Umbilical cord (tissue), 2 donors: Measurements from ENCODE around the gene BRPF3. TPM values are rescaled to one million over a fixed set of nuclear protein-coding genes. Genes with fewer than 3 reads are reported as not detected.

ENCODE experiments used
- DNase-seq: peaks from one replicate; pipeline ENCODE4 v3.0.0-alpha.2; 2015; ENCODE audit warnings: low spot score
- total RNA-seq: library from RNA; depleted of rRNA; stranded (reverse); fragments of >200 nt; gene quantifications from one replicate; pipeline ENCODE4 v1.2.3, GENCODE V29; 2014; ENCODE audit warnings: low replicate concordance; ENCODE audit not compliant: insufficient read depth

The BRPF3 gene
- total RNA-seq, 1 donor from 2014 or later = 9.4 TPM

- no peak for DNase-seq
These were observed 32.7 kb downstream of the BRPF3 start for GRCh38 chr6:36229223-36229622.

GRCh38 chr6:36230371-36230770 lies 33.8 kb downstream of the BRPF3 start:
- DNase-seq = no peak

- DNase-seq = no peak
These were observed 35.6 kb downstream of the BRPF3 start for GRCh38 chr6:36232172-36232571.

- no peak for DNase-seq
These were observed 38.8 kb downstream of the BRPF3 start for GRCh38 chr6:36235309-36235708.

- no peak for DNase-seq
These were observed 39.3 kb downstream of the BRPF3 start for GRCh38 chr6:36235862-36236261.

- no peak for DNase-seq
These were observed 43.2 kb downstream of the BRPF3 start for GRCh38 chr6:36239774-36240173.

GRCh38 chr6:36241728-36242127 lies 45.2 kb downstream of the BRPF3 start:
- peak; percentile 24 for DNase-seq

GRCh38 chr6:36242161-36242560 lies 45.6 kb downstream of the BRPF3 start:
- no peak for DNase-seq

- DNase-seq = no peak
These were observed 46.1 kb downstream of the BRPF3 start for GRCh38 chr6:36242626-36243025.

GRCh38 chr6:36243562-36244212 lies 47.1 kb downstream of the BRPF3 start:
- DNase-seq = no peak

- DNase-seq = peak; percentile 35
These were observed 48.2 kb downstream of the BRPF3 start for GRCh38 chr6:36244641-36245280.

- no peak for DNase-seq
These were observed 49.1 kb downstream of the BRPF3 start for GRCh38 chr6:36245572-36246061.

- no peak for DNase-seq
These were observed 50.1 kb downstream of the BRPF3 start for GRCh38 chr6:36246506-36247268.

GRCh38 chr6:36247693-36248092 lies 51.1 kb downstream of the BRPF3 start:
- DNase-seq = peak; percentile 19

GRCh38 chr6:36248980-36249379 lies 52.4 kb downstream of the BRPF3 start:
- DNase-seq = no peak

GRCh38 chr6:36249536-36249935 lies 53.0 kb downstream of the BRPF3 start:
- no peak for DNase-seq

- DNase-seq = peak; percentile 12
These were observed 55.5 kb downstream of the BRPF3 start for GRCh38 chr6:36252005-36252404.

GRCh38 chr6:36263390-36264000 lies 67.0 kb downstream of the BRPF3 start:
- no peak for DNase-seq

GRCh38 chr6:36265744-36266143 lies 69.2 kb downstream of the BRPF3 start:
- DNase-seq = no peak

GRCh38 chr6:36266913-36267644 lies 70.5 kb downstream of the BRPF3 start:
- no peak for DNase-seq

- no peak for DNase-seq
These were observed 71.4 kb downstream of the BRPF3 start for GRCh38 chr6:36267731-36268477.
